HG02943 (cell line): ENCODE measurements around the gene PGGHG.
"Not testable (repeated sequence)": the region's sequence is repeated elsewhere in the genome, so short reads cannot be mapped to it uniquely, and the experiment has no call there.

Experiments used
- ATAC-seq: cut with Tn5 transposase; IDR thresholded peaks from one replicate; pipeline ENCODE4 v1.9.1; 2021; ENCODE audit warnings: mild to moderate bottlenecking, low read depth, moderate library complexity; ENCODE audit not compliant: unreplicated experiment

The PGGHG gene

DNA sequence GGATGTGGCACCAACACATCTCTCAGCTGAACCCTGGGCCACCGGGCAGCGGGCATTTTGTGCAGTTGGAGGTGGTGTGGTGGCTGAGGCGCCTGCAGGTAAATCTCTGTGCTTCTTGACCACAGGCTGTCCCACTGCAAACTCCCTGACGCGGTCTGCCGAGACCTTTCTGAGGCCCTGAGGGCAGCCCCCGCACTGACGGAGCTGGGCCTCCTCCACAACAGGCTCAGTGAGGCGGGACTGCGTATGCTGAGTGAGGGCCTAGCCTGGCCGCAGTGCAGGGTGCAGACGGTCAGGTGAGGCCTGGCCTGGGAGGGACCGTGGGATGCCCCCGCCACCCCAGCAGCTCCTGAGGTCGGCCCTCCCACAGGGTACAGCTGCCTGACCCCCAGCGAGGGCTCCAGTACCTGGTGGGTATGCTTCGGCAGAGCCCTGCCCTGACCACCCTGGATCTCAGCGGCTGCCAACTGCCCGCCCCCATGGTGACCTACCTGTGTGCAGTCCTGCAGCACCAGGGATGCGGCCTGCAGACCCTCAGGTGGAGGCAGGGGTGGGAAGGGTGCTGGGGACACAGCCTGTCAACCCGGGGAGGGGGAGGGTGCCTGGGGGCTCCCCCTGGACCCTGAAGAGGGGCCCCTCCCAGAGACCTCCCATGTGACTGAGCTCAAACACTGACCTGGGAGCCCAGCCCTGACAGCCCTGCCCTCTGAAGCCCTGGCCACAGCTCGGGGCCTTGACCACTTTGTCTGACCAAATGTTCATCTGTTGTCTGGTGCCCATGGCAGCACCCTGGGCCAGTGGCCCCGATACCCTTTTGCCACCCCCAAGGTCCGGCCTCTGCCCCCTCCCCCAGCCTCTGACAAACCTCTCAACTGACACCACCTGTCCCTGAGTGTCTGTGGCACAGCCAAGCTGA, 4.6 kb upstream of the PGGHG start:
- ATAC-seq: no peak

DNA sequence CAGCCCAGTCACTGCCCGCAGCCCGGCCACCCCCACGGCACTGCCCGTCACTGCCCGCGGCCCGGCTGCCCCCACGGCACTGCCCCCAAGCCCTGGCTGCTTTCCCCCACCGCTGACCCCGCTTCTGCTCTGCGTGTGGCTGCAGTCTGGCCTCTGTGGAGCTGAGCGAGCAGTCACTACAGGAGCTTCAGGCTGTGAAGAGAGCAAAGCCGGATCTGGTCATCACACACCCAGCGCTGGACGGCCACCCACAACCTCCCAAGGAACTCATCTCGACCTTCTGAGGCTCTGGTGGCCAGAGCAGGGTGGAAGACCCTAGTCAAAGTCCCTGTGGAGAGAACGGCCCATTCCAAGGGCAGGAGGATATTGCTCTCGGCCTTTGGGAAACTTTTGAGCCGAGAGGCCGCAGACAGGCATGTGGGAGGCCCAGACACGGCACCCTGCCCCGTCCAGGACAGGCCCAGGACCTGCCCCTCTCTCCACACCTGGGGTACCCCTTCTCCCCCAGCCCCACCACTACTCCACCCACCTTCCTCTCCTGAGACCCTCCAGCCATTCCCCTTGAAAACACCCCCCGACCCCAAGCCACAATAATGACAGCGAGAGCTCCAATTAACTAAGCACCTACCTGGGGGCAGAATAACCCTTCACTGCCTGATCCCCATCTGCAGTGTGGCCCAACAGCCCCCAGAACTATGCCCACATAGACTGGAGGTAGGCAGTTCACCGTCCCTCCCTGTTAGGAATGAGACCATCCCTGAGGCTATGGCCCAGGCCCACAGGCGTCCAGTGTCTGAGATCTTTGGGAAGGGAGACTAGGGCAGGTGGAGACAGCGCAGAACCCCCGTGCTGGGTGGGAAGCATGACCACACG, 3.7 kb upstream of the PGGHG start:
- ATAC-seq: no peak

DNA sequence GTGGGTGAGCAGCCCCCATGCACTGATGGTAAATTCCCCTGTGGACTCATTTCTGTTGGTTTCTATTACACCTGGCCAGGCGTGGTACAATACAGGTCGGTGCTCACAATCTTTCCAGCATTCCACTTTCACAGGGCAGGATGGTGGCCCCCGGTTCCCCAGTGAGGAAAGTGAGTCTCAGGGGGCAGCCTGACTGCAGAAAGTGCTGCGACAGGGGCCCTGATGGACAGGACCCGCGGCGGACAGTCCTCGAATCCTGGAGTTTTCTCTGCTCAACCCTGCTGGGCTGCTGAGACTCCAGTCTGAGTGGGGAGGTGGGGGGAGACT, 3.1 kb upstream of the PGGHG start:
- no peak for ATAC-seq

DNA sequence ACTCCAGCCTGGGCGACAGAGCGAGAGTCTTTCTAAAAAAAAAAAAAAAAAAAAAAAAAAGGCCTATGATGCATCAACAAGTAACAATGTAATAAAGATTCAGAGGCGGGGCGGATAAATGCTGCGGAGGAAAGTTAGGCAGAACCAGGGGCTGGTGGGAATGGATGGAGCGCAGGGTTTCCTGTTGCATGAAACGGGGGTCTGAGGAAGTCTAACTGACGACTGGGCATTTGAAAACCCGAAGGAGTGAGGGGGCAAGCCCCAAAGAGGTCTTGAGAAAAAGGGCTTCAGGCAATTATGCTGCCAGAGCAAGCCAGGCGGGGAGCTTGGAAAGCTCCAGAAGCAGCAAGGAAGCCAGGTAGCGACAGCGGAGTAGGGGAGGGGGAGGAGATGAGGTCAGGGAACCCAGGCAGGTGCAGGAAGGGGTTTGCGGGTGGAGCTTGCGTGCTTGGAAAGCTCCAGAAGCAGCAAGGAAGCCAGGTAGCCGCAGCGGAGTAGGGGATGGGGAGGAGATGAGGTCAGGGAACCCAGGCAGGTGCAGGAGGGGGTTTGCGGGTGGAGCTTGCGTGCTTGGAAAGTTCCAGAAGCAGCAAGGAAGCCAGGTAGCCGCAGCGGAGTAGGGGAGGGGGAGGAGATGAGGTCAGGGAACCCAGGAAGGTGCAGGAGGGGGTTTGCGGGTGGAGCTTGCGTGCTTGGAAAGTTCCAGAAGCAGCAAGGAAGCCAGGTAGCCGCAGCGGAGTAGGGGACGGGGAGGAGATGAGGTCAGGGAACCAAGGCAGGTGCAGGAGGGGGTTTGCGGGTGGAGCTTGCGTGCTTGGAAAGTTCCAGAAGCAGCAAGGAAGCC, 1.7 kb upstream of the PGGHG start:
- not testable (repeated sequence) for ATAC-seq

DNA sequence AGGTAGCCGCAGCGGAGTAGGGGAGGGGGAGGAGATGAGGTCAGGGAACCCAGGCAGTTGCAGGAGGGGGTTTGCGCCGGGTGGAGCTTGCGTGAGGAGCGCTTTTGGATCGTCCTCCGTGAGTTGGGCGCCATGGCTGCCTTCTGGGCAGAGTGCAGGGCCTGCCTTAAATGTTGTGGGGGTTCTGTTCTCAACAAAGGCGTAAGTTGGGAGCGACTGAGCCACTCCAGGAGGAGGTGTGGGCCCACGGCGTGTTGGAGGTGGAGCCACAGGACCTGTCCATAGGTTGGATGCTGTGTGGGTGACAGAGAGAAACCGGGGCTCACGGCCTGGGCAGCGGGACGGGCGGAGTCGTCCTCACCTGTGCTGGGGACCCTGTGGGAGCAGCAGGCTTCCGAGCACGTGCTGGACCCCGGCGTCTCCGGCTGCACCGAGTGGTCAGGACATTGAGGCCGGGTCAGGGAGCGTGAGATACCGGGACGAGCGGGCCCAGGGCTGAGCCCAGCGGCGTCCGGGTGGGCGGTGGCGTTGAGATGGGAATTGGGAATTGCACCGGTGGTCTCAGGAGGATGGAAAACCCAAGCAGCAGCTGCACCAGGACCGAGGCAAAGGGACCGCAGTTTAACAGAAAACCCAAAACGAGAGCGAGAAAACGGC, 977 bp upstream of the PGGHG start:
- no peak for ATAC-seq

DNA sequence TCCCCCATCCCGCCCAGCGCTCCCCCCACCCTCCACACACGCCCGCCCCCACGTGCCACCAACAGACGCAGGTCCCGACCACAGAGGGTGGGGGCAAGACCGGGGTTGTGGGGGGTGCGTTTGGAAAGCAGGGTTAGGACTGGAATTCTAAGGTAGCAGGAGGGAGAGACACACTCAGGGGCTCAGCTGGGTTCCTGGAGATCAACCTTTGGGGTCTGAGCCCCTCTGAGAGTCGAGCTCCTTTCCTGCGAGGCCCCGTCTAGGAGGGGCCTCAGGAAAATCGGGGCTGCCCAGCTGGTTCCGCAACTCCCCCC, 429 bp downstream of the PGGHG start:
- no peak for ATAC-seq

DNA sequence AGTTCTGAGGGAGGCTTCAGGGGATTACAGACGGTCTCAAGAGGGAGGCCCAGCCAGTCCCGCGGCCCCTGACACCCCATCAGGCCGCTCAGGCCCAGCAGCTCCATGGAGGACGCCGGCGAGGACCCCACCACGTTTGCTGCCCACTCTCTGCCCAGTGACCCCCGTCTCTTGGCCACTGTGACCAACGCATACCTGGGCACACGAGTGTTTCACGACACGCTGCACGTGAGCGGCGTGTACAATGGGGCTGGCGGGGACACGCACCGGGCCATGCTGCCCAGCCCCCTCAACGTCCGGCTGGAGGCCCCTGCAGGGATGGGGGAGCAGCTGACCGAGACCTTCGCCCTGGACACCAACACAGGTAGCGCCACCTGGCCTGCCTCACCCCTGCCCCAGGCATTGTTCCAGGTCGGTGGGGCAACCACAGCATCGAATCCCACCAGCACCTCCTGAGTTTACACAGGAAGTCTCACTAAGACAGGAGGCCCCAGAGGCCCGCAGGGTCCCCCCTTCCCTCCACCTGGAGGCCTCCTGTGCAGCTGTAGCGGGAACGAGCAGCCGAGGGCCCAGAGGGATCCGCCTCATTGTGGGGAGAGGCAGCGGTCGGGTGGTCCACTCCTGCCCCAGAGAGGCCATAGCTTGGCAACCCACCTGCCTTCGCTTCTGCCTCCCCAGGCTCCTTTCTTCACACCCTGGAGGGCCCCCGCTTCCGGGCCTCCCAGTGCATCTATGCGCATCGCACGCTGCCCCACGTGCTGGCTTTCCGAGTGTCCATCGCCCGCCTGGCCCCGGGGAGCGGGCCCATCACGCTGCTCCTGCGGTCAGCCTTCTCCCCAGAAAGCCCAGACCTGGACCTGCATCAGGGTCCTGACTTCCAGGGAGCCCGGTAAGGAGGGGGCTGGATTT, 1.0 kb downstream of the PGGHG start:
- ATAC-seq: no peak

DNA sequence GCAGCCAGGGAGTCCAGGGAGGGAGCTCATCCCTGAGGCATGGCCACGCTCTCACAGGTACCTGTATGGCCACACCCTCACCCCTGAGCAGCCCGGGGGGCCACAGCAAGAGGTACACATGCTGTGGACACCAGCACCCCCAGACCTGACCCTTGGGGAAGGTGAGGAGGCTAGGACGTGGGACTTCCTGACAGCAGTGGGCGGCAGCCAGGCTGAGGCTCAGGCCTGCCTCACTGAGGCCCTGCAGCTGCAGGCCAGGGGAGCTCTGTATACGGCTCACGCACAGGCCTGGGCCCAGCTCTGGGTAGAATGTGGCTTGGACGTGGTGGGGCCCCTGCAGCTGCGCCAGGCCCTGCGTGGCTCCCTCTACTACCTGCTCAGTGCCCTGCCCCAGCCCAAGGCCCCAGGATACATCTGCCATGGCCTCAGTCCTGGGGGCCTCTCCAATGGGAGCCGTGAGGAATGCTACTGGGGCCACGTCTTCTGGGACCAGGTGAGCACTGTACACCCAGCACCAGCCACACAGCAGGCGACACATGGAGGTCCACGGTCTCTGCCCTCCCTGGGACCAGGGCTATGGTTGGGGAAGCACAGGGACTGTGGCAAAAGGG, 1.8 kb downstream of the PGGHG start:
- ATAC-seq: no peak

DNA sequence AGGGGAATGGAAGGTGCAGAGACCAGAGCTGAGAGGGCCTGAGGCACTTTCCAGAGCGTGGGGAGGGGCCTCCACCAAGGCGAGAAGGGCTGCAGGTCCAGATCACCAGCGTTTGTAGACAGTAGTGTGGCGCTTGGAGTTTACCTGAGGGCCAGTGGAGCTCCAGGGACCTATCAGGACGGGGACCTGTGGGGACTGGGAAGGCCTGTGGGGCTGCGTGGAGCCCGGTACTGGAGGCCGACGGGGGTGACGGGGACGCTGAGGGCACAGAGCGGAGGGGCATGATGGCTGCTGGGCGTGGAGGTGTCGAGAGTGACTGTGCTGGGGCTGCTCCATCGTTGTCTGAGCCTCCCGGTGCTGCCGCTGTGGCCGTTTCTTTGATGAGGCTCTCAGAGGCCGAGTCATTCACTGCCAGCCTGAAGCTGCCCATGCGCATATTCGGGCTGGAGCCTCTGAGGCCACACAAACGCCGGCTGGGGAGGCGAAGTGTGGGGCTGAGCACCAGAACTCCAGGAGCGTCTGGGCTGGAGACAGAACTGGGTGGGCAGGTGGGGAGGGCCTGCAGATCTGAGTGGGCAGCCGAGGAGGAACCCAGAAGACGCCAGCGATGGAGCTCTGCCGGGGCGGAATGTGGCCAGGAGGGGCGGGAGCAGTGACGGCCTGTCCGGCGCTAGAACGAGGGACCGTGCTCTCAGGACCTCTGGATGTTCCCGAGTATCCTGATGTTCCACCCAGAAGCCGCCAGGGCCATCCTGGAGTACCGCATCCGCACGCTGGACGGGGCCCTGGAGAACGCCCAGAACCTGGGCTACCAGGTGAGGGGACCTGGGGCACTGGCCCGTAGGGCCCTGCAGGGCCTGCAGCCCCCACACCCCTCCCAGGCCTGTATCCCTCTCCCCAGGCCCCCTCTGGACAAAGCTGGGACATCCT, 2.6 kb downstream of the PGGHG start:
- no peak for ATAC-seq

DNA sequence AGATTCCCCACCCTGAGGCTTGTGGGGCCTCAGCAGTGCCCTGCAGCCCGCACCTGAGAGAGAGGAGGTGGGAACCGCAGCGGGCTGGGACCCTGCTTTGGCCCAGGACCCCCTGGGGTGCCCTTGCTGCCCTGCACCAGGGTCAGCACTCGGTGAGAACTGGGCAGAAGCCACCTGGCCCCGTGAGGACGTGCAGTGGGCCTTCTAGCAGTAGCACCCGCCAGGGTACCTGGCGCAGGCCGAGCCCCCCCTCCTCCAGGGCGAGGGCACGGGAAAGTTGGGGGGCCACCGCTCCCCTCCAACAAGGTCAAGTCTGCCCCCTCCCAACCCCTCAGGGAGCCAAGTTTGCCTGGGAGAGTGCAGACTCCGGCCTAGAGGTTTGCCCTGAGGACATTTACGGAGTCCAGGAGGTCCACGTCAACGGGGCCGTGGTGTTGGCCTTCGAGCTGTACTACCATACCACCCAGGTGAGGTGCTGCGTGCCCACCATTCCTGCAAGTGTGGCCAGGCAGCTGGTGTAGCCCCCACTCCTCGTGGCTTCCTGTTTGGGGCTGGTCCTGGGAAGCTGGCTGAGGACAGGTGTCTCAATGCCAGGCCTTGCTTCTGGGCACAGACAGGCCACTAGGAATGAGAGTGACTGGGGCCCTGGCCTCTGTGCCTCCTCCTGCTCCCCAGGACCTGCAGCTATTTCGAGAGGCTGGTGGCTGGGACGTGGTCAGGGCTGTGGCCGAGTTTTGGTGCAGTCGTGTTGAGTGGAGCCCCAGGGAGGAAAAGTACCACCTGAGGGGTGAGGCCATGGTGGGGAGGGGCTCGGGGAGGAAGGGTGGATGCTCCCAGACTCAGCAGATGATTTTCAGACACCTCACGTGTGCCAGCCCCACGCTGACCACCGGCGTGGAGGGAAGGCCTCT, 3.5 kb downstream of the PGGHG start:
- ATAC-seq: no peak

DNA sequence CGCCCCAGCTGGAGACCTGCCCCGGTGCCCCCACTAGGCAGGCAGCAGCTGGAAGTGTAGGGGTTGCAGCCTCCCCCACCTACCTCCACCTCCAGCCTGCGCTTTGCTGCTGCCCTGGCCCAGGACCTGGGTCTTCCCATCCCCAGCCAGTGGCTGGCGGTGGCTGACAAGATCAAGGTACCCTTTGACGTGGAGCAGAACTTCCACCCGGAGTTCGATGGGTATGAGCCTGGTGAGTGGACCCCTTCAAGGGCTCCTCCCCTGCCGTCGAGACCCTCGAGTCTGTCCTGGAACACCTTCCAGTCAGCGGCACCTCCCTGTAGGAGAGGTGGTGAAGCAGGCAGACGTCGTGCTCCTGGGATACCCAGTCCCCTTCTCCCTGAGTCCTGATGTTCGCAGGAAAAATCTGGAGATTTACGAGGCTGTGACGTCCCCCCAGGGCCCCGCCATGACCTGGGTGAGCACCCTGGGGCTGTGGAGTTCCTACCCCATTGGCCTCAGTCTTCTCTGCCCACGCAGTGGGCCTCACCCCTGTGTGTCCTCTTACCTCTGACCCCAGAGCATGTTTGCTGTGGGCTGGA, 4.4 kb downstream of the PGGHG start:
- no peak for ATAC-seq

DNA sequence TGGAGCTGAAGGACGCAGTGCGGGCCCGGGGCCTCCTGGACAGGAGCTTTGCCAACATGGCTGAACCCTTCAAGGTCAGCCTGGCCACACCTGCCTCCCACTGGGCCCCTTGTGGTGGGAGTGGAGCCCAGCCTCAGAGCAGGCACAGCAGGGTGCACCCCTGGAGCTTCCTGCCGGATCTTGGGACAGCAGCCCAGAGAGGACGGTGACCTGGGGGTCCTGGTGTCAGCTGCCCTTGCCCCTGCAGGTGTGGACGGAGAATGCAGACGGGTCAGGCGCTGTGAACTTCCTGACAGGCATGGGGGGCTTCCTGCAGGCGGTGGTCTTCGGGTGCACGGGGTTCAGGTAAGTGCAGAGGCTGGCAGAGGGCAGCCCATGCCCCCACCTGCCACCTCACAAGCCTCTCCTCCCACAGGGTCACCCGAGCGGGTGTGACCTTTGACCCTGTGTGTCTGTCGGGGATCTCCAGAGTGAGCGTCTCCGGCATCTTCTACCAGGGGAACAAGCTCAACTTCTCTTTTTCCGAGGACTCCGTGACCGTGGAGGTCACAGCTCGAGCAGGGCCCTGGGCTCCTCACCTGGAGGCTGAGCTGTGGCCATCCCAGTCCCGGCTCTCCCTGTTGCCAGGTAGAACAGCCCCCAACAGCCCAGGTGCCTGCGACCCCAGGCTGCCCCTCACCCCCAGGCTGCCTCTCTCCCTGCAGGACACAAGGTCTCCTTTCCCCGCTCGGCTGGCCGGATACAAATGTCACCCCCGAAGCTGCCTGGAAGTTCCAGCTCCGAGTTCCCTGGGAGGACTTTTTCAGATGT, 5.1 kb downstream of the PGGHG start:
- no peak for ATAC-seq

DNA sequence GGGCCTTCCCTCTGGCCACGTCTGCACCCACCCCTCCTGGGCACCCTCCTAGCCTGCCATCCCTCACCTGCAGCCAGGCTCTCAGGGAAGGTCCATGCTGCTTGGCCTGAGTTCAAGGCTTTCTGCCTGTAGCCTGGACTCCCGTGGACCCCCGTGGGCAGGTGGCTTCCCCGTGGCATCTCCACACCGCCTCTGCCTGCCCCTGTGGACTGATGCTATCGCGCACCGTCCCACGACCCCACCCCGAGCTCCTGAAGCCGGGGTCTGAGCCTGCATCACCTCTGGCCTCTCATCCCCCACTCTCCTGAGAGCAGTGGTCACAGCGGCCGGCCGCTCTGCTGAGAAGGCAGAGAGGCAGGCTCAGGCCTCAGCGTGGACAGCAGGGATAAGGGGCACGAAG, 5.9 kb downstream of the PGGHG start:
- no peak for ATAC-seq

DNA sequence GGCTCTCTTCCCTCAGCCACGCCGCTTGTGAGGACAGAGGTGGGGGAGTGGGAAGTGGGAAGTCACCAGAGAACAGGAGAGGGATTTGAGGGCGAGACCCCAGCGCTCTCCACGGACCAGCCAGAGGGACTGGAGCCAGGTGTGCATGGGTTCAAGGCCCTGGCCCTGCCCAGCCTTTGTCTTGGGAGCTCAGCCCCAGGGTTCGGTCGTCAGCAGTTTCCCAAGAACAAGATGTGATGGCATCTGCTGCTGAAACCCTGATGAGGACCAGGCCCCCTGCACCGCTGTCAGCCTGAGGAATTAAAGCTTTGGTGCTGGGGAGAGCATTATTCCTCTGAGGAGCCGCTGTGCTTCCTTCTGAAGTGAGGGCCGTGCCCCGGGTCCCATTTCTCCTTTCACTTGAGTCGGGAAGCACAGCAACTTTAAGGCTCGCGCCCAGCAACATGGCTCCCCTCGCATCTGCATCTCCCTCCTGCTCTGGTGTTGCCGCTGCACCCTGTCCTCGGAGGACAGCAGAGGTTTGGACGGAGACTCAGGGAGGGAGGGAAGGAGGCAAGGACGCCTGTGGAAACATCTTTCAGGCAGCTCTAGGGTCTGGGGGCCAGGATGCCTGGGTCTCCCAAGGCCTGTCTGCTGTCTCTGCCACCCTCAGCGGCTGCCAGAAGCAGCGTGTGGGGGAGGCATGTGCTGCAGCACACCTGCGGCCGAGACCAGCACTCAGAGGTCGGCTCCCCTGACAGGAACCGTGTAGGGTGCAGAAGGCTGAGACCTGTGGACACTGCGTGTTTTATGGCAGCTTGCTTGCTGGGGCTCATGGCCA, 6.6 kb downstream of the PGGHG start:
- ATAC-seq: no peak
